ENCODE measurements around the gene STARD13. TPM values are rescaled to one million over a fixed set of nuclear protein-coding genes. Genes with fewer than 3 reads are reported as not detected.

Gene STARD13
- total RNA-seq, 1 experiment from 2014 or later, result 1.2 TPM

DNA sequence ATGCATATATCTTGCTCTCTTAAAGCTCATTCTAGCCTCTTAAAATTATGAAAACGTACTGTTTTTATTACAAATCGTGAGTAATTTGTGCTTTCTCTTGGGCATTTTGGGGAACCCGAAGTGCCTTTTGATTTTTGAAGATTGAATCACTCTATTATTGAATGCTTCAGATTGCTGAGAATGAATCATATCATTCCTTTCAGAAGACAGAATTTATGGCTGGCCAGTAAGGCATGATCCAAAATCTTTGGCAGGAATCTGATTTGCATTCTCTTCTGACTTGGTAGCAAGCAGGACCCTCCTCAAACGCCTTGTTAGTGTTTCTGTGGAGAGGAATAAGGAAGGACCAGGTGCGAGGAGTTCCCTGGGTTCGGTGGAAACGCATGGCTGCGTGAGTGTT is 49.5 kb downstream of the STARD13 start:
- H3K9me2 ChIP-seq (replicated peaks; ENCODE audit: insufficient read depth, low read length), result no peaks in the 10 kb centered on the region
- no peaks in the 10 kb centered on the region for H3K27me3 ChIP-seq (ENCODE audit: low read length)
- no peaks in the 10 kb centered on the region for H3K79me2 ChIP-seq (ENCODE audit: low read length)
- no peak overlapping the region for H3K27ac ChIP-seq (ENCODE audit: low read length)
- no peak overlapping the region for H3K9ac ChIP-seq (ENCODE audit: low read length)
- DNase-seq, result no peak
- no peak overlapping the region for H3K4me3 ChIP-seq (ENCODE audit: low read length)
- no peak overlapping the region for H2AFZ ChIP-seq (ENCODE audit: low read length)
- H4K20me1 ChIP-seq (ENCODE audit: insufficient read depth, low read depth, low read length), result no peaks in the 10 kb centered on the region
- no peaks in the 10 kb centered on the region for H3K36me3 ChIP-seq (ENCODE audit: insufficient read depth, low read length)
- no peaks in the 10 kb centered on the region for H3K4me1 ChIP-seq (ENCODE audit: low read length)
- H3K4me2 ChIP-seq (ENCODE audit: low read depth, low read length, poor library complexity, severe bottlenecking), result no peak overlapping the region
- H3K9me3 ChIP-seq (ENCODE audit: low read length), result no peaks in the 10 kb centered on the region; the same call in 1 of the 2 replicates

DNA sequence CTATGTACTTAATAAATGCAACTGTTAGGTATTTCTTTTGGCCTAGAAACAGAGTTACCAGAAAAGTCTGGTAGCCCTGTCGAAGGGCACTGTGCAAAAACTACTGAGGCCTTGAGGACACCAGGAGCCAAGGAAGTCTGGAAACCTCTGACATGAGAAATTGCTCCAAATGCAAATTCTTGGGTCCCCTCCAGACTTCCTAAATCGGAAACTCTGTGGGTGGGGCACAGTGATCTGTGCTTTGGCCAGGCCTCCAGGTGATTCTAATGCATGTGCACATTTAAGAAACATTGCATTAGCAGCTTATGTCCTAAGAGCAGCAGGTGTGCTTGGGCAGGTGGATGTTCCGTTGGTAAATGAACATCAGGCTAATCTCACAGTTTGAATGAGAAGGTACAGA is 50.0 kb downstream of the STARD13 start:
- Histone ChIP-seq H3K9me2 (replicated peaks; ENCODE audit: insufficient read depth, low read length) (no peaks in the 10 kb centered on the region), H3K27ac (ENCODE audit: low read length) (no peak overlapping the region), H3K9ac (ENCODE audit: low read length) (no peak overlapping the region), H4K20me1 (ENCODE audit: insufficient read depth, low read depth, low read length) (no peaks in the 10 kb centered on the region), H3K4me2 (ENCODE audit: low read depth, low read length, poor library complexity, severe bottlenecking) (no peak overlapping the region), H3K27me3 (ENCODE audit: low read length) (no peaks in the 10 kb centered on the region), H3K79me2 (ENCODE audit: low read length) (no peaks in the 10 kb centered on the region), H3K4me3 (ENCODE audit: low read length) (no peak overlapping the region), H3K36me3 (ENCODE audit: insufficient read depth, low read length) (no peaks in the 10 kb centered on the region), H3K4me1 (ENCODE audit: low read length) (peaks cover 4% of the 10 kb centered on the region), H3K9me3 (ENCODE audit: low read length) (no peaks in the 10 kb centered on the region), H2AFZ (ENCODE audit: low read length) (no peak overlapping the region)
- DNase-seq, result no peak

DNA sequence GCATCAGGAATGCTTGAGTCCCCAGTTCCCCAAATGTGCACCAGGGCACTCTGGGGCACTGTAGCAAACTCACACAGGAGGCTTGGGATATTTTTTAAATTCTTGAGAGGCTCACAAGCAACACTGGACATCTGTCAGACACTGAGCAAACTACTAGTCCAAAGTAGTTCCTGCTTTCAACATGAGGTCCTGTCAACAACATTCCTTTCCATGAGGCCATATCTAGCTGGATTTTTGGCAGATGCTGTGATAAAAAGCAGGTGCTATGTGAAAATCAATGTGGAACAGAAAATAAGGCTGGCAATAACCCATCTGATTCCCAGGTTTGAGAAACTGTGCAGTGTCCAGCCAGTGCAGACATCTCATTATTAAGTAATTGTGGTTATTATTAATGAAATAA is 50.5 kb downstream of the STARD13 start:
- peaks cover 6% of the 10 kb centered on the region for H3K4me1 ChIP-seq (ENCODE audit: low read length)
- H3K4me3 ChIP-seq (ENCODE audit: low read length), result no peak overlapping the region

DNA sequence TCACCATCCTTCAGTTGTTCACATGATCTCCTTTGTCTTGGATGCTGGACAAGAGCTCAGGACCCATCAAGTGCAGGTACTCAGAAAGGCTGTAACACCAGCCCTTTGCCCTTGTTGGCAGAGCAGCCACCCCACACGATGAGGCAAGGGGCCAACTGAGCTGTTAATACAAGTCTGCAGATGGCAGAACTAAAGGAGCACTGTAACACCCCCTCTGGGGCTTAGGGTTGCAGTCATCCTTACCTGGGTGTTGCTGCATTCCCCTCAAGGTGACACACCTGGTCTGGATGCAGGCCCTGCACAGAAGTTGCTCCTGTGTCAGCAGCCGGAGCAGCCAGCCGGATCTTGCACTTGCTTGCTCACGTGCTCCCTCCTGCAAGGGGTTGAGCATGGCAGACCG is 52.0 kb downstream of the STARD13 start:
- Histone ChIP-seq H2AFZ (ENCODE audit: low read length) (no peak overlapping the region), H3K79me2 (ENCODE audit: low read length) (no peaks in the 10 kb centered on the region), H3K9me2 (replicated peaks; ENCODE audit: insufficient read depth, low read length) (no peaks in the 10 kb centered on the region), H3K27me3 (ENCODE audit: low read length) (no peaks in the 10 kb centered on the region), H3K4me2 (ENCODE audit: low read depth, low read length, poor library complexity, severe bottlenecking) (no peak overlapping the region), H3K36me3 (ENCODE audit: insufficient read depth, low read length) (no peaks in the 10 kb centered on the region), H4K20me1 (ENCODE audit: insufficient read depth, low read depth, low read length) (no peaks in the 10 kb centered on the region), H3K27ac (ENCODE audit: low read length) (no peak overlapping the region), H3K4me1 (ENCODE audit: low read length) (peaks cover 6% of the 10 kb centered on the region), H3K4me3 (ENCODE audit: low read length) (no peak overlapping the region), H3K9ac (ENCODE audit: low read length) (no peak overlapping the region), H3K9me3 (ENCODE audit: low read length) (no peaks in the 10 kb centered on the region)
- no peak for DNase-seq

More for the DNA sequence above, 50.5 kb downstream of the STARD13 start:
- H3K27ac ChIP-seq (ENCODE audit: low read length), result no peak overlapping the region
- no peak overlapping the region for H2AFZ ChIP-seq (ENCODE audit: low read length)
- no peak overlapping the region for H3K4me2 ChIP-seq (ENCODE audit: low read depth, low read length, poor library complexity, severe bottlenecking)
- no peak overlapping the region for H3K9ac ChIP-seq (ENCODE audit: low read length)
- no peaks in the 10 kb centered on the region for H3K9me3 ChIP-seq (ENCODE audit: low read length)
- H3K9me2 ChIP-seq (replicated peaks; ENCODE audit: insufficient read depth, low read length), result no peaks in the 10 kb centered on the region
- no peaks in the 10 kb centered on the region for H3K79me2 ChIP-seq (ENCODE audit: low read length)
- no peak for DNase-seq
- H3K36me3 ChIP-seq (ENCODE audit: insufficient read depth, low read length), result no peaks in the 10 kb centered on the region
- H4K20me1 ChIP-seq (ENCODE audit: insufficient read depth, low read depth, low read length), result no peaks in the 10 kb centered on the region
- H3K27me3 ChIP-seq (ENCODE audit: low read length), result no peaks in the 10 kb centered on the region

DNA sequence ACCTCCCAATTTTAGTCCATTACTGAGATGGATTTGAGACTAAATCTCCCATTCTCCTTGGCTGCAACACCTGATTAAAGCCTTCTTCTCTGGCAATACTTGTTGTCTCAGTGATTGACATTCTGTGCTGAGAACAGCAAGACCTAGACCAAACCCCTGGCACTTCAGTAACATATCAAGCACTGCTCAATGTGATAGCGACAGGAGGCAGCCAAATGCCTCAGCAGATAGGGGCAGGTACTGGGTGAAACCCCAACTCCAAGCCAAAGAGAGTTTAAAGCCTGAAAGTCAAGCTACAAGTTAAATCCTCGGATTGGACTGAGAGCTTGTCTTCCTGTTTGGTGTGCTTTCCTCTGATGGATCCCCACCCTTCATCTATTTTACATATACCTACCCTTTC is 52.7 kb downstream of the STARD13 start:
- Histone ChIP-seq H3K9ac (ENCODE audit: low read length) (no peak overlapping the region), H2AFZ (ENCODE audit: low read length) (no peak overlapping the region), H3K4me2 (ENCODE audit: low read depth, low read length, poor library complexity, severe bottlenecking) (no peak overlapping the region), H3K79me2 (ENCODE audit: low read length) (no peaks in the 10 kb centered on the region), H3K9me3 (ENCODE audit: low read length) (no peaks in the 10 kb centered on the region), H3K27ac (ENCODE audit: low read length) (no peak overlapping the region), H3K4me1 (ENCODE audit: low read length) (peaks cover 6% of the 10 kb centered on the region), H4K20me1 (ENCODE audit: insufficient read depth, low read depth, low read length) (no peaks in the 10 kb centered on the region), H3K27me3 (ENCODE audit: low read length) (no peaks in the 10 kb centered on the region), H3K4me3 (ENCODE audit: low read length) (no peak overlapping the region), H3K9me2 (replicated peaks; ENCODE audit: insufficient read depth, low read length) (no peaks in the 10 kb centered on the region), H3K36me3 (ENCODE audit: insufficient read depth, low read length) (no peaks in the 10 kb centered on the region)
- DNase-seq, result no peak

DNA sequence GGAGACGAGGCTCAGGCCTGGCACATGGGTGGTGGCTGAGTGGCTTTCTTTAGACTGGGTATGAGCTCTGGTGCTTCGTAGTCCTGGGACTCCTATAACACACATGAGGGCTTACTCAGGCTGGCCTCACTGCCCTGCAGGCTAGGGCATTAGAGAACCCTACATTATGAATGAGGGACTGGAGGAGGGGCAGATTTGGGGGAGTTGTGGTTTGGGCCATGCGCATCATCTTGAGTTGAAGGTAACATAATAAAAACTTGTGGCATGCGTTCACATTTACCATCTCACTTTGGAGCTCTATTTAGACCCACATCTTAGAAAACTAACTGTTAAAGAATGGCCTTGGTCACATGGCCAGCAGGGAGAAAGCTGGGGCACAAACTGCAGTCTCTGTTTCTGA is 54.2 kb downstream of the STARD13 start:
- Histone ChIP-seq H4K20me1 (ENCODE audit: insufficient read depth, low read depth, low read length) (no peaks in the 10 kb centered on the region), H3K27me3 (ENCODE audit: low read length) (no peaks in the 10 kb centered on the region), H3K9me3 (ENCODE audit: low read length) (no peaks in the 10 kb centered on the region), H3K27ac (ENCODE audit: low read length) (no peak overlapping the region), H3K4me1 (ENCODE audit: low read length) (peaks cover 6% of the 10 kb centered on the region), H3K4me2 (ENCODE audit: low read depth, low read length, poor library complexity, severe bottlenecking) (no peak overlapping the region), H3K4me3 (ENCODE audit: low read length) (no peak overlapping the region), H3K9ac (ENCODE audit: low read length) (no peak overlapping the region), H3K79me2 (ENCODE audit: low read length) (no peaks in the 10 kb centered on the region), H3K36me3 (ENCODE audit: insufficient read depth, low read length) (no peaks in the 10 kb centered on the region), H2AFZ (ENCODE audit: low read length) (no peak overlapping the region), H3K9me2 (replicated peaks; ENCODE audit: insufficient read depth, low read length) (no peaks in the 10 kb centered on the region)
- DNase-seq, result no peak

DNA sequence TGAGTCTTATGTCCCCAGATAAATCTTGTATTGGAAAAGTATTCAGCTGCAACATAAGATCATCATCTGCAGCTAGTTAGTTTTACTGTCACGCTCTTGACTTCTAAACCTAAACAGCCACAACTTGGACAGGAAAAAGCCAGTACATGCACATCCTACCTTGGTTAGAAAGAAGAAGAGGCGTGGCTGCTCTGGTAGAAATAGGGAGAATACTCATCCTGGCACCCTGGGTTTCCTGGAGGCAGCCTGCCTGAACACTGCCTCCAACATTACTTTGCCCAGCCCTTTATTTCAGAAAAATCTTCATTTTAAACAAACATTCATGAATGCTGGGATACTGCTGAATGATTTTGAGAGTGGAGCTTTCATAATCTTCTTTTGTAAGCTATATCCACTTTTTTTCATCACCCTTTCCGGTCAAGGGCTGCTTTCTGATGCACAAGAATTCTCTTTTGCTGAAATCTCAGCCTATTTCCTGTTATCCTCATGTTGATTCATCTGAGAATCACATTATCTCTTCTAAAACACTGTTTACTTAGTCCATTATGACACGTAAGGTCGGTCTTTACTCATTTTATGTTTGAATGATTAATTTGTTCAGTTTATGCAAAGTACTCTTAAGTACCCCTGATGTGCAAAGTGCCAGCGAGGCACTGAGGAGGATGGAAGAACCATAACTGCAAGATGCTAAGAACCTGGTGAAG is 55.2 kb downstream of the STARD13 start:
- no peaks in the 10 kb centered on the region for H3K79me2 ChIP-seq (ENCODE audit: low read length)
- H2AFZ ChIP-seq (ENCODE audit: low read length), result no peak overlapping the region
- no peak overlapping the region for H3K27ac ChIP-seq (ENCODE audit: low read length)
- peaks cover 6% of the 10 kb centered on the region for H3K4me1 ChIP-seq (ENCODE audit: low read length)
- no peaks in the 10 kb centered on the region for H3K9me2 ChIP-seq (replicated peaks; ENCODE audit: insufficient read depth, low read length)
- DNase-seq, result no peak
- no peaks in the 10 kb centered on the region for H3K27me3 ChIP-seq (ENCODE audit: low read length)
- no peaks in the 10 kb centered on the region for H4K20me1 ChIP-seq (ENCODE audit: insufficient read depth, low read depth, low read length)
- H3K9me3 ChIP-seq (ENCODE audit: low read length), result no peaks in the 10 kb centered on the region
- no peaks in the 10 kb centered on the region for H3K36me3 ChIP-seq (ENCODE audit: insufficient read depth, low read length)
- no peak overlapping the region for H3K4me3 ChIP-seq (ENCODE audit: low read length)
- H3K9ac ChIP-seq (ENCODE audit: low read length), result no peak overlapping the region
- H3K4me2 ChIP-seq (ENCODE audit: low read depth, low read length, poor library complexity, severe bottlenecking), result no peak overlapping the region

DNA sequence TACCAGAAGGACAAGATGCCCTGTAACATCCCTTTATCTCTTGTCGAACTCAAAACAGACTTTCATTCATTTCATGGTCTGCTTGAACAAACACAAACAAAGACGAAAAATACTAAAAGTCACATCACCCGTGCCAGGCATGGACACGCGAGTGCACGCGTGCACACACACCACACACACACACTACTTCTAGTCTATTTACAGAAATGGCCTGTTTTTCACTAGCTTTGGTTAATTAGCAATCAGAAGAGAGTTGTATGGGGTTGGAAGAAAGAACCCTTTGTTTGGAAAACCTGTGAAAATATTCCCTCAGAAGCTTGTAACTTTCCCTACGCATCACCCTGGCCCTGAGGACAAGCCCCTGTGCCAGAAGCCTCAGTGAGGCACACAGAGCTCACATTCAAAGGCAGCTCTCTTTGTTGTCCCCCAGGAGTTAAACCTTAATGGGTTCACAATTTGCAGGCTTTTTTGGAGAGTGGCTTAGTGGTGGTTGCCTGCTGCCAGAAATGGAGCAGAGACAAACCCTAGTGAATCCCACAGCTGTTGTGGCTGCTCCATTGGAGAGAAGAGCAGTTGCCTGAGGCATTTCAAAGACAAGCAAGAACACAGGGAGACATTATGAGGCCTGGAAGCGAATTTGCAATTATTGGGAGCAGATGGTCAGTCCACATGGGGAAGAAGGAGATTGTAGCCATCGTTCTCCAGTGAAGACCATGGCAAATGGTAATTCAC is 55.9 kb downstream of the STARD13 start:
- H3K4me3 ChIP-seq (ENCODE audit: low read length), result no peak overlapping the region
- DNase-seq, result no peak
- H3K4me1 ChIP-seq (ENCODE audit: low read length), result peaks cover 6% of the 10 kb centered on the region
- H3K9me2 ChIP-seq (replicated peaks; ENCODE audit: insufficient read depth, low read length), result no peaks in the 10 kb centered on the region
- no peaks in the 10 kb centered on the region for H3K79me2 ChIP-seq (ENCODE audit: low read length)
- H2AFZ ChIP-seq (ENCODE audit: low read length), result no peak overlapping the region
- no peak overlapping the region for H3K9ac ChIP-seq (ENCODE audit: low read length)
- no peaks in the 10 kb centered on the region for H3K9me3 ChIP-seq (ENCODE audit: low read length)
- no peak overlapping the region for H3K4me2 ChIP-seq (ENCODE audit: low read depth, low read length, poor library complexity, severe bottlenecking)
- no peak overlapping the region for H3K27ac ChIP-seq (ENCODE audit: low read length)
- H4K20me1 ChIP-seq (ENCODE audit: insufficient read depth, low read depth, low read length), result no peaks in the 10 kb centered on the region
- no peaks in the 10 kb centered on the region for H3K36me3 ChIP-seq (ENCODE audit: insufficient read depth, low read length)
- no peaks in the 10 kb centered on the region for H3K27me3 ChIP-seq (ENCODE audit: low read length)
